Measurements from ENCODE around the gene IGSF6. TPM values are rescaled to one million over a fixed set of nuclear protein-coding genes. Genes with fewer than 3 reads are reported as not detected.
"Not testable (repeated sequence)": the region's sequence is repeated elsewhere in the genome, so short reads cannot be mapped to it uniquely, and the experiment has no call there.

IGSF6 gene
- total RNA-seq, 1 donor from 2014 or later: 0.29 TPM

DNA sequence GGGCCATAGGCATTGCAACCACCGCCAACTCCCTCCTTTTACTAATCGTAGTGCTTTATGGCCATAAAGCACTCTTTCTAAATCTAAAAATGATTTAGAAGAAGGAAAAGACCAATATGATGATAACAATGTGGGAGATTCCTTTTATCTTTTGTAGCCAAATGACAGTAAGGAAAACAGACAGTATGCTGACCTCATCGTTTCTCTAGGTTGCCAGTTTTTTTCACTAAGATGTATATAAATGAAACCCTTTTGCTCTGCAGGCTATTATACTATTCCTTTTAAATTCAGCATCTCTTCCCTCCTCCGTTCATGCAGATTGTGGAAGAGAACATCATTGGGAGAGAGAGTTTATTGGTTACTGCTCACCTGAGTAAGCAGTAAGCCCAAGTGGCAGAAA, 36.7 kb upstream of the IGSF6 start:
- POLR2A ChIA-PET: no interaction called here
- DNase-seq (no peak), ATAC-seq (ENCODE audit: low read depth) (no peak)
- H3K4me3 Mint-ChIP-seq: no peak overlapping the region
- CTCF ChIA-PET: no interaction called here
- intact Hi-C loops (cut with micrococcal nuclease): no loop called here
- peaks cover 3% of the 10 kb centered on the region for H3K4me1 Mint-ChIP-seq
- H3K27me3 Mint-ChIP-seq: peaks cover 8% of the 10 kb centered on the region
- H3K36me3 Mint-ChIP-seq (ENCODE audit: low read depth): no peaks in the 10 kb centered on the region
- TF ChIP-seq, protein P1, sequence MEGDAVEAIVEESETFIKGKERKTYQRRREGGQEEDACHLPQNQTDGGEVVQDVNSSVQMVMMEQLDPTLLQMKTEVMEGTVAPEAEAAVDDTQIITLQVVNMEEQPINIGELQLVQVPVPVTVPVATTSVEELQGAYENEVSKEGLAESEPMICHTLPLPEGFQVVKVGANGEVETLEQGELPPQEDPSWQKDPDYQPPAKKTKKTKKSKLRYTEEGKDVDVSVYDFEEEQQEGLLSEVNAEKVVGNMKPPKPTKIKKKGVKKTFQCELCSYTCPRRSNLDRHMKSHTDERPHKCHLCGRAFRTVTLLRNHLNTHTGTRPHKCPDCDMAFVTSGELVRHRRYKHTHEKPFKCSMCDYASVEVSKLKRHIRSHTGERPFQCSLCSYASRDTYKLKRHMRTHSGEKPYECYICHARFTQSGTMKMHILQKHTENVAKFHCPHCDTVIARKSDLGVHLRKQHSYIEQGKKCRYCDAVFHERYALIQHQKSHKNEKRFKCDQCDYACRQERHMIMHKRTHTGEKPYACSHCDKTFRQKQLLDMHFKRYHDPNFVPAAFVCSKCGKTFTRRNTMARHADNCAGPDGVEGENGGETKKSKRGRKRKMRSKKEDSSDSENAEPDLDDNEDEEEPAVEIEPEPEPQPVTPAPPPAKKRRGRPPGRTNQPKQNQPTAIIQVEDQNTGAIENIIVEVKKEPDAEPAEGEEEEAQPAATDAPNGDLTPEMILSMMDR (IDR thresholded peaks at IDR 0.05): no peak
- no peak overlapping the region for H3K27ac Mint-ChIP-seq
- peaks cover 6% of the 10 kb centered on the region for H3K9me3 Mint-ChIP-seq

DNA sequence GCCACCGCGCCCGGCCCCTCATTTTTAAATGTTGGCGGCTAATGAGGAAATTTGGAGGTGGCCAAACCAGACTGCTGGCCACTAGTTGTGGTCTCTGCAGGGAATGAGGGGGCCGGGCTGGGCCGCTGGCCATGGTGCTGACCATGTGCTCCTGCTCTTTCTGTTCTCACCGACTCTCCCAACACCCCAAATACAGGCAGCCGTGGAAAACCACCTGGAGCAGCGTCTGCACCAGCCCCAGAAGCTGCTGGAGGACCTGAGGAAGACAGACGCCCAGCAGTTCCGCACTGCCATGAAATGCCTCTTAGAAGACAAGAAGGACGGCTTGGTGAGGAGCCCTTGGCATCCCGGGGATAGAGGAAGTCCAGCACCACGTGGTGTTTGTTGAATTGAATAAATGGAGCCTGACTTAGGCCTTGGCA, 32.6 kb upstream of the IGSF6 start:
- Mint-ChIP-seq H3K4me1 (peaks cover 4% of the 10 kb centered on the region), H3K27me3 (peaks cover 12% of the 10 kb centered on the region), H3K4me3 (no peak overlapping the region), H3K36me3 (ENCODE audit: low read depth) (no peaks in the 10 kb centered on the region), H3K27ac (no peak overlapping the region), H3K9me3 (peaks cover 3% of the 10 kb centered on the region)
- CTCF ChIA-PET: interaction anchor here (1.3 kb wide), 1 partner anchor 20 kb away, joined by 3 read pairs; no protein-coding TSS in a partner anchor
- intact Hi-C loops (cut with micrococcal nuclease): no loop called here
- no peak for ATAC-seq (ENCODE audit: low read depth)
- POLR2A ChIA-PET: no interaction called here
- no peak for DNase-seq
- TF ChIP-seq, protein P1 (IDR thresholded peaks at IDR 0.05): no peak

DNA sequence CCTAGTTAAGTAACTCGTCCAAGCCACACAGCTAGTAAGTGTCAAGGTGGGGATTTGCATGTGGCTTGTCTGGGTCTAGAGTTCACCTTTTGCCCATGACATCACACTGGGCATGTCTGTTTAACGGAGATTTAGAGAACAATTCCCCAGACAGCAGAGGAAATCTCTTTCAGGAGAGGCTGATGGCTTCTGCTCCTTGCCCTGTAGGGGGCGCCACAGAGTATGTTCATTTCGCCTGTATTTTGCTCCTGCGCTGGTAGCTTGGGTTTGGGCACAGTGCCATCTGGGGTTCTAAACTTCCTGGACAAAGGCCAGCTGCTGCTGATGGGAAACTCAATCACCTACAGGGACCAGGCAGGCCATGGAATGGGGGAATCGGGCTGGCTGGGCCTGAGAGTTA, 31.8 kb upstream of the IGSF6 start:
- no peaks in the 10 kb centered on the region for H3K36me3 Mint-ChIP-seq (ENCODE audit: low read depth)
- H3K4me1 Mint-ChIP-seq: peaks cover 4% of the 10 kb centered on the region
- peaks cover 13% of the 10 kb centered on the region for H3K27me3 Mint-ChIP-seq
- intact Hi-C loops (cut with micrococcal nuclease): no loop called here
- DNase-seq: no peak
- no peak overlapping the region for H3K27ac Mint-ChIP-seq
- no peak overlapping the region for H3K4me3 Mint-ChIP-seq
- TF ChIP-seq, protein P1 (IDR thresholded peaks at IDR 0.05): no peak
- POLR2A ChIA-PET: no interaction called here
- no peak for ATAC-seq (ENCODE audit: low read depth)
- H3K9me3 Mint-ChIP-seq: peaks cover 3% of the 10 kb centered on the region
- CTCF ChIA-PET: interaction anchor here (0.7 to 1.3 kb wide), 3 partner anchors 10 to 27 kb away, joined by 3 to 4 read pairs (median 3); no protein-coding TSS in a partner anchor

DNA sequence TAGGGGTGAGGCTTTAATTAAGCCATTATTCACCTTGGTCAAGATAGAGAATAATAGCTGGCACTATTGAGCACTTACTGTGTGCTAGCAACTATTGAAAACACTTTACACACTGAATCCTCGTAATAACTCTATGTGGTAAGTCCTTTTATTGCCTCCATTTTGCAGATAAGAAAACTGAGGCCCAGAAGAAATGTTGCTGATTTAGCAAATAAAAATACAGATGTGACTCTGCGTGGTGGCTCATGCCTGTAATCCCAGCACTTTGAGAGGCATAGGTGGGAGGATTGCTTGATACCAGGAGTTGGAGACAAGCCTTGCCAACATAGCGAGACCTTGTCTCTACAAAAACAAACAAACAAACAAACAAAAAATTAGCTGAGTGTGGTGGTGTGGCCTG, 30.8 kb upstream of the IGSF6 start:
- H3K36me3 Mint-ChIP-seq (ENCODE audit: low read depth): no peaks in the 10 kb centered on the region
- no peaks in the 10 kb centered on the region for H3K9me3 Mint-ChIP-seq
- H3K27ac Mint-ChIP-seq: no peak overlapping the region
- H3K4me3 Mint-ChIP-seq: no peak overlapping the region
- no peak for DNase-seq
- TF ChIP-seq, protein P1 (IDR thresholded peaks at IDR 0.05): no peak
- CTCF ChIA-PET: interaction anchor here (1.0 kb wide), 1 partner anchor 11 kb away, joined by 3 read pairs; no protein-coding TSS in a partner anchor
- intact Hi-C loops (cut with micrococcal nuclease): no loop called here
- POLR2A ChIA-PET: no interaction called here
- H3K27me3 Mint-ChIP-seq: peaks cover 17% of the 10 kb centered on the region
- ATAC-seq (ENCODE audit: low read depth): no peak
- peaks cover 4% of the 10 kb centered on the region for H3K4me1 Mint-ChIP-seq

DNA sequence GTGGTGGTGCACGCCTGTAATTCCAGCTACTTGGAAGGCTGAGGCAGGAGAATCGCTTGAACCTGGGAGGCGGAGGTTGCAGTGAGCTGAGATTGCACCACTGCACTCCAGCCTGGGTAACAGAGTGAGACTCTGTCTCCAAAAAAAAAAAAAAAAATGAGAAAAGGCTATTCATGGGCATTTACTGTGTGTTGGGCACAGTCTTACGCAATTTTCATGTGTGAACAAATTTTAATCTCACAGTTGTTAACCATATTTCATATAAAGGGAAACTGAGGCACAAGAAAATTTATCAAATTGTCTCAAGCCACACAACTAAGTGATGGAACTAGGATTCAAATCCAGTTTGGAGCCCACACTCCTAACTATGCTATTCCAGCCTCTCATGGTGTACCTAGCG, 28.3 kb upstream of the IGSF6 start:
- H3K4me3 Mint-ChIP-seq; H3K4me1 Mint-ChIP-seq; DNase-seq; H3K27ac Mint-ChIP-seq; ATAC-seq (ENCODE audit: low read depth); intact Hi-C loops (cut with micrococcal nuclease); H3K9me3 Mint-ChIP-seq; H3K36me3 Mint-ChIP-seq (ENCODE audit: low read depth); POLR2A ChIA-PET: not testable (repeated sequence)
- CTCF ChIA-PET: interaction anchor here (1.8 kb wide), 1 partner anchor 23 kb away, joined by 5 read pairs; no protein-coding TSS in a partner anchor
- H3K27me3 Mint-ChIP-seq: peaks cover 24% of the 10 kb centered on the region

DNA sequence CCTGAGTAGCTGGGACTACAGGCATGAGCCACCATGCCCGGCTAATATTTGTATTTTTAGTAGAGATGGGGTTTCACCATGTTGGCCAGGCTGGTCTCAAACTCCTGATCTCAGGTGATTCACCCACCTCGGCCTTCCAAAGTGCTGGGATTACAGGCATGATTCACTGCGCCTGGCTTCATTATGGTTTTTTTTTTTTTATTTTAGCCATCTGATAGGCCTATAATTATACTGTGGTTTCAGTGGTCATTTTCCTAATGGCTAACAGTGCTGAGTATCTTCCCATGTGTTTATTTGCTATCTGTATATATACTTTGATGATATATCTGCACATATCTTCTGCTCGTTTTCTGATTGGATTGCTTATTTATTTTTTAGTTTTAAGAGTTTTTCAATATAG, 22.0 kb upstream of the IGSF6 start:
- CTCF ChIA-PET; H3K4me3 Mint-ChIP-seq; POLR2A ChIA-PET; ATAC-seq (ENCODE audit: low read depth); H3K4me1 Mint-ChIP-seq; H3K9me3 Mint-ChIP-seq; intact Hi-C loops (cut with micrococcal nuclease); DNase-seq; H3K27ac Mint-ChIP-seq; H3K36me3 Mint-ChIP-seq (ENCODE audit: low read depth): not testable (repeated sequence)
- H3K27me3 Mint-ChIP-seq: peaks cover 18% of the 10 kb centered on the region

All from activated B cell treated with CpG ODN at 0.5 μM for 24 hours (primary cell).